ENCODE data around the gene FAM204A. TPM values are rescaled to one million over a fixed set of nuclear protein-coding genes. Genes with fewer than 3 reads are reported as not detected.
A peak's percentile ranks its signal among the peaks of the same experiment; 100 is the strongest.

FAM204A gene
- total and polyA plus RNA-seq, 9 donors = 22.9 to 82.1 (median 68.9) TPM

GRCh38 chr10:118310822-118311221 lies 31.3 kb downstream of the FAM204A start:
- intact Hi-C loops (cut with DNase I) = no loop called here
- 40 to 47% (median 47%) methylated on average over 2 of the region's 2 CpGs for WGBS, 3 donors
- H3K9me3 ChIP-seq = no peaks in the 10 kb centered on the region
- no peak for TF ChIP-seq CTCF (IDR thresholded peaks at IDR 0.05)
- no peak for TF ChIP-seq POLR2A (IDR thresholded peaks at IDR 0.05)
- no peak for TF ChIP-seq EP300 (IDR thresholded peaks at IDR 0.05)
- no peak for DNase-seq
- no peak overlapping the region for H3K27ac ChIP-seq
- no peaks in the 10 kb centered on the region for H3K4me1 ChIP-seq (ENCODE audit: insufficient read depth)
- no peak overlapping the region for H3K4me3 ChIP-seq
- H3K27me3 ChIP-seq = no peaks in the 10 kb centered on the region
- H3K36me3 ChIP-seq = no peaks in the 10 kb centered on the region

GRCh38 chr10:118309911-118310310 lies 32.2 kb downstream of the FAM204A start:
- intact Hi-C loops (cut with DNase I) = no loop called here
- WGBS, 3 donors = 59 to 65% (median 63%) methylated on average over 2 of the region's 2 CpGs
- TF ChIP-seq CTCF (IDR thresholded peaks at IDR 0.05) = no peak
- no peak for TF ChIP-seq POLR2A (IDR thresholded peaks at IDR 0.05)
- no peak for TF ChIP-seq EP300 (IDR thresholded peaks at IDR 0.05)
- H3K27ac ChIP-seq = no peak overlapping the region
- H3K9me3 ChIP-seq = no peaks in the 10 kb centered on the region
- H3K36me3 ChIP-seq = no peaks in the 10 kb centered on the region
- DNase-seq = no peak
- H3K27me3 ChIP-seq = no peaks in the 10 kb centered on the region
- H3K4me3 ChIP-seq = no peak overlapping the region
- no peaks in the 10 kb centered on the region for H3K4me1 ChIP-seq (ENCODE audit: insufficient read depth)

- H3K36me3 ChIP-seq = no peaks in the 10 kb centered on the region
- no peaks in the 10 kb centered on the region for H3K4me1 ChIP-seq (ENCODE audit: insufficient read depth)
- no peak for DNase-seq
- H3K9me3 ChIP-seq = no peaks in the 10 kb centered on the region
- TF ChIP-seq POLR2A (IDR thresholded peaks at IDR 0.05) = no peak
- no peak for TF ChIP-seq CTCF (IDR thresholded peaks at IDR 0.05)
- no peak for TF ChIP-seq EP300 (IDR thresholded peaks at IDR 0.05)
- intact Hi-C loops (cut with DNase I) = no loop called here
- no peak overlapping the region for H3K4me3 ChIP-seq
- WGBS, 3 donors = 85 to 90% (median 86%) methylated on average over 6 of the region's 6 CpGs
- H3K27ac ChIP-seq = no peak overlapping the region
- H3K27me3 ChIP-seq = no peaks in the 10 kb centered on the region
These were observed 33.5 kb downstream of the FAM204A start for GRCh38 chr10:118308664-118309063.

- no peak for TF ChIP-seq POLR2A (IDR thresholded peaks at IDR 0.05)
- no peak for TF ChIP-seq EP300 (IDR thresholded peaks at IDR 0.05)
- TF ChIP-seq CTCF (IDR thresholded peaks at IDR 0.05) = no peak
- Histone ChIP-seq H3K9me3 (no peaks in the 10 kb centered on the region), H3K27me3 (no peaks in the 10 kb centered on the region), H3K27ac (peak overlapping the region in 1 of 2 donors; percentile 8), H3K4me1 (ENCODE audit: insufficient read depth) (no peaks in the 10 kb centered on the region), H3K4me3 (no peak overlapping the region), H3K36me3 (no peaks in the 10 kb centered on the region)
- WGBS, 3 donors = 27 to 46% (median 33%) methylated on average over 4 of the region's 4 CpGs
- intact Hi-C loops (cut with DNase I) = no loop called here
- no peak for DNase-seq
These were observed 34.3 kb downstream of the FAM204A start for GRCh38 chr10:118307859-118308258.
